ENCODE measurements around the gene IGFN1.

DNA sequence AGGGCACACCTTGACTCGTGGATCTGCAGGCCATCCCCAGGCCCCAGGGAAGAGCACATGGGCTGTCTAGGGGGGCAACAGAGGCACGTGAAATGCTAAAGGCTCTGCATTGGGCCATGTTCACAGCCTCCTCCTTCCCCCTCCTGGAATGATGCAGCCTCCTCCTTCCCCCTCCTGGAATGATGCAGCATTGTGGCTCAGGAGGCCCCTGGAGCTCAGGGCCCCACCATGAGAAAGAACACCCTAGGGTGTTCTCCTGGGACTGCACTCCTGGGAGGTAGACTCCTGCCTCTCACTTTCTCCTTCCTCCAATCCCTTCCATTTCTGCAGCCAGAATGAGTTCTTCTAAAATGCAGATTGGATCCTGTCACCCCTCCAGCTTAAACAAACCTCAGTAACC lies 1.5 kb upstream of the IGFN1 start:
- TF ChIP-seq CTCF (IDR thresholded peaks at IDR 0.05; ENCODE audit: insufficient read depth, low read length, poor library complexity, severe bottlenecking) (no peak), EZH2phosphoT487 (conservative IDR thresholded peaks at IDR 0.05; ENCODE audit: low read length) (no peak)
